ENCODE data around the gene MATCAP1.

Gene MATCAP1

DNA sequence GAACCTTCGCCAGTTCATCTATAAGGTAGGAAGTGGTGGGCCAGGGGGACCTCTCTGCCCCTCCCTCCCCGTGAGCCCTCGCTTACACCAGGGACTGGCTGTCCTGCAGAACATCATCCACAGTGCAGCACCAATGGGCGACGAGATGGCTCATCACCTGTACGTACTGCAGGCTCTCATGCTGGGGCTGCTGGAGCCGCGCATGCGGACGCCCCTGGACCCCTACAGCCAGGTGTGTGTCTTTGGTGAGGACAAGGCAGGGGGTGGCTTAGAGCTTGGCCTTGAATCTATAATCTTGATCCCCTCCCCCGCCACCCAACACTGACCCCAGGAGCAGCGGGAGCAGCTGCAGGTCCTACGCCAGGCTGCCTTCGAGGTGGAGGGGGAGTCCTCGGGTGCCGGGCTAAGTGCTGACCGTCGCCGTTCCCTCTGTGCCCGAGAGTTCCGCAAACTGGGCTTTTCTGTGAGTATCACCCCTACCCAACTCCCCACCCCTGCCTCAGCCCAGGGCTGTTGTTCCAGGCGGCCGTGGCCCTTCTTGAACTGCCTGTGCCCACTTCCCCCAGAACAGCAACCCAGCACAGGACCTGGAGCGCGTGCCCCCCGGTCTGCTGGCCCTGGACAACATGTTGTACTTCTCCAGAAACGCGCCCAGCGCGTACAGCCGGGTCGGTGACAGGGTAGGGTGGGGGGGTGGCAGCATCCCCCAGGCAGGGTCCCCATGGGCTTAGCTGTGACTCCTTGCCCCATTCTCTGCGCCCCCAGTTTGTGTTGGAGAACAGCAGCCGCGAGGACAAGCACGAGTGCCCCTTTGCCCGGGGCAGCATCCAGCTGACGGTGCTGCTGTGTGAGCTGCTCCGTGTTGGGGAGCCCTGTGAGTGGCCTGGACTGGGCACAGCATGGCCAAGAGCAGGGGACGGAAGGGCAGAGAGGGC lies 17.9 kb upstream of the MATCAP1 start:
- Mint-ChIP-seq H3K9me3 (no peaks in the 10 kb centered on the region), H3K4me1 (ENCODE audit: low read depth in 2 of 2) (peaks cover 4 to 15% of the 10 kb centered on the region in 2 donors), H3K27me3 (no peaks in the 10 kb centered on the region), H3K4me3 (no peak overlapping the region), H3K36me3 (ENCODE audit: insufficient read depth) (peaks cover 27% of the 10 kb centered on the region), H3K27ac (no peak overlapping the region)
- DNase-seq (no peak), ATAC-seq (replicated peaks) (no peak)

DNA sequence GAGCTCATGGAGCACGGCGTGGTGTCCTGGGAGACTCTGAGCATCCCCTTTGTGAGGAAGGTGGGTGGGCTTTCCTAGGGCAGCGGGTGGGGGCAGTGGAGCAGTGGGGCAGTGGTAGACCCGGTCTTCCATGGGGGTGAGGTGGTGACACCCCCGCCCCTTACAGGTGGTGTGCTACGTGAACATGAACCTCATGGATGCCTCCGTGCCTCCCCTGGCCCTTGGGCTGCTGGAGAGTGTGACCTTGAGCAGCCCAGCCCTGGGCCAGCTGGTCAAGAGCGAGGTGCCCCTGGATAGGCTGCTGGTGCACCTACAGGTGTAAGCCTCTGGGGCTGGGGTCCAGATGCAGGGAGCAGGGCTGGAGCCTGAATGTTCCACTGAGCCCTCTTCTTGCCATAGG lies 16.7 kb upstream of the MATCAP1 start:
- Mint-ChIP-seq H3K9me3 (no peaks in the 10 kb centered on the region), H3K27me3 (no peaks in the 10 kb centered on the region), H3K27ac (no peak overlapping the region), H3K36me3 (ENCODE audit: insufficient read depth) (peaks cover 33% of the 10 kb centered on the region), H3K4me3 (no peak overlapping the region), H3K4me1 (ENCODE audit: low read depth in 2 of 2) (peaks cover 15 to 17% of the 10 kb centered on the region in 2 donors)
- ATAC-seq (replicated peaks) = no peak
- DNase-seq = no peak

DNA sequence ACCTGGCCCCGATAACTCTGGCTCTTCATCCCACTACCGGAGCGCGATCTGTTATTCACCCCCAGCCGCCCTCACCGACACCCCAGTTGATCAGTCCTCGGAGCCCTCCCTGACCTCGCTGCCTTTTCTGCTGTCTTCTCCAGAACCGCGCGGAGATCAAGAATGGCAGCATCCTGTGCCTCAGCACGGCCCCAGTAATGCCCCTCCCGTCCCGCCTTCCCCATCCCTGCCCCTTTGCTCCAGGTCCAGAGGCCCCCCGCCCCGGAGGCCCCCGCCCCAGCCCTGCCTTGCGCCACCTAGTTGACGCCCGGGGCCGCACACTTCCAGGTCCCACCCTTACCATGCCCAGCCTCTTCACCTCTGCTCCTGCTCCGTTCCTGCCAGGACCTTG lies 16.0 kb upstream of the MATCAP1 start:
- no peaks in the 10 kb centered on the region for H3K27me3 Mint-ChIP-seq
- ATAC-seq (replicated peaks) (no peak), DNase-seq (no peak)
- H3K4me1 Mint-ChIP-seq (ENCODE audit: low read depth in 2 of 2) = peaks cover 17% of the 10 kb centered on the region in 2 donors
- H3K9me3 Mint-ChIP-seq = no peaks in the 10 kb centered on the region
- peaks cover 36% of the 10 kb centered on the region for H3K36me3 Mint-ChIP-seq (ENCODE audit: insufficient read depth)
- no peak overlapping the region for H3K4me3 Mint-ChIP-seq
- no peak overlapping the region for H3K27ac Mint-ChIP-seq

DNA sequence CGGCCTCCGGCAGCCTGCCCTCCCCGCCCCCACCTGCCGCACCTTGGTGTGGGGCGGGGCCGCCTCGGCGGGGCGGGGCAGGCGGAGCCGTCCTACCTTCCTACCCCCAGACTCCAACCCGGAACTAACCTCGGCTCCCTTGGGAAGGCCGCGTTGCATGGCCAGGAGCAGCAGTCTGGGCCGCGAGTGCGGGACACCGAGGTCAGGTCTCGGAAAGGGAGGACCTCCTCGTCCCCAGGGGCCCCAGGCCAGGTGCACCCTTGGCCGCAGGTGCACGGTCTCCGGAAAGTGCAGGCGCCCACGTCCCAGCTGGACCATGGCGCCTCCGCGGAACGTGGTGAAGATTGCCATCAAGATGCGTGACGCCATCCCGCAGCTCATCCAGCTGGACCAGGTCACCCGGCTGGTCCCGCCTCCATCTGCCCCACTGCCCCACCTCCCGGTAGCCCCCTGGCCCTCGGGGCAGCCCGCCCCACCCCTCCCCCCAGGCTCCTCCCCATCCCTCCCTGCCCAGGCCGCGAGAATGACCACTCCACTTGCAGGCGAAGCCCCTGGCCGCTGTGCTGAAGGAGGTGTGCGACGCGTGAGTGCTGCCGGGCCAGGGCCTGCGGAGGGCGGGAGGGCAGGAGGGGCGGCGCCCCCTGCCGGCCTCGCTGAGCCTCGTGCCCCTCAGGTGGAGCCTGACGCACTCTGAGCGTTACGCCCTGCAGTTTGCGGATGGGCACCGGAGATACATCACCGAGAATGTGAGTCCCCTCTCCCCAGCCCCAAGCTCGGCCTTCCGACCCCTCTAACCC lies 15.4 kb upstream of the MATCAP1 start, which contains the start of gene ELMO3:
Gene ELMO3, plus strand, starts transcription at position 121 of the 797 bp plus-strand sequence. Its CDS starts 196 bp downstream, at position 317.
- H3K27me3 Mint-ChIP-seq = no peaks in the 10 kb centered on the region
- no peak within 1 kb of the TSS for H3K4me3 Mint-ChIP-seq
- peaks cover 38% of the 10 kb centered on the region for H3K36me3 Mint-ChIP-seq (ENCODE audit: insufficient read depth)
- no peak for ATAC-seq (replicated peaks)
- H3K4me1 Mint-ChIP-seq (ENCODE audit: low read depth in 2 of 2) = peaks cover 17% of the 10 kb centered on the region in 2 donors
- no peaks in the 10 kb centered on the region for H3K9me3 Mint-ChIP-seq
- no peak for DNase-seq
- no peak within 1 kb of the TSS for H3K27ac Mint-ChIP-seq

DNA sequence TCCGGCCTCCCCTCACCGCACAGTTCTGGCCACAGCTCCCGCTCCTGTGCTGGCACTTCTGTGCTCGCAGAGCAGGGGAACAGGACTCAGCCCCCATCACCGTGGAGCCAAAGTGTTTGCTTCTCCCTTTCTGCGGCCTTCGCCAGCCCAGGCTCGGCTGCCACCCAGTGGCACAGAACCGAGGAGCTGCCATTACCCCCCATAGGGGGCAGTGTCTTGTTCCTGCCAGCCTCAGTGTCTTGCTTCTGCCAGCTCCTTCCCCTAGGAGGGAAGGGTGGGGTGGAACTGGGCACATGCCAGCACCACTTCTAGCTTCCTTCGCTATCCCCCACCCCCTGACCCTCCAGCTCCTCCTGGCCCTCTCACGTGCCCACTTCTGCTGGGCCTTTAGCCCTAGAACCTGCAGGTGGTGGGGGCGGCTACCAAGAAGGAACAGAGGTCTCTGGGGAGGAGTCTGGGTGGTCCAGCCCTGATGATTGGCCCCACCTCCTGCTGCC lies 14.5 kb upstream of the MATCAP1 start:
- Mint-ChIP-seq H3K36me3 (ENCODE audit: insufficient read depth) (peaks cover 45% of the 10 kb centered on the region), H3K27ac (no peak overlapping the region), H3K27me3 (no peaks in the 10 kb centered on the region), H3K4me1 (ENCODE audit: low read depth in 2 of 2) (peaks cover 25 to 26% of the 10 kb centered on the region in 2 donors), H3K4me3 (no peak overlapping the region), H3K9me3 (no peaks in the 10 kb centered on the region)
- DNase-seq = no peak
- ATAC-seq (replicated peaks) = peak; percentile 43

DNA sequence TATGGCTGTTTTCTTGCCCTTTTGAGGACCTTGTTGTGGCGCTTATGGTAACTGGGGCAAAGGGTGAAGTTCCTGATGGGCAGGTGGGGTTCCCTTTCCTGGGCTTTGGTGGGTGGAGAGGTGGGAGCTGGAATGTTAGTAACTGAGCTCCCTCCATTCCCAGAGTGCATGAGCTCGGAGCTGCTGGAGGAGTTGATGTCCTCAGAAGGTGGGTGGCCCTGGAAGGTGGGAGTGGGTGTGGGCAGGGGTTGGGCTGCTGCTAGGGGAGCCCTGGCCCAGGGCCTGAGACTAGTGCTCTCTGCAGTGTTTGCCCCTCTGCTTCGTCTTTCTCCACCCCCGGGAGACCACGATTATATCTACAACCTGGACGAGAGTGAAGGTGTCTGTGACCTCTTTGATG lies 13.9 kb upstream of the MATCAP1 start:
- ATAC-seq (replicated peaks) = no peak
- Mint-ChIP-seq H3K4me3 (no peak overlapping the region), H3K36me3 (ENCODE audit: insufficient read depth) (peaks cover 49% of the 10 kb centered on the region), H3K4me1 (ENCODE audit: low read depth in 2 of 2) (peaks cover 30 to 32% of the 10 kb centered on the region in 2 donors), H3K27me3 (no peaks in the 10 kb centered on the region), H3K9me3 (no peaks in the 10 kb centered on the region), H3K27ac (no peak overlapping the region)
- DNase-seq = no peak

DNA sequence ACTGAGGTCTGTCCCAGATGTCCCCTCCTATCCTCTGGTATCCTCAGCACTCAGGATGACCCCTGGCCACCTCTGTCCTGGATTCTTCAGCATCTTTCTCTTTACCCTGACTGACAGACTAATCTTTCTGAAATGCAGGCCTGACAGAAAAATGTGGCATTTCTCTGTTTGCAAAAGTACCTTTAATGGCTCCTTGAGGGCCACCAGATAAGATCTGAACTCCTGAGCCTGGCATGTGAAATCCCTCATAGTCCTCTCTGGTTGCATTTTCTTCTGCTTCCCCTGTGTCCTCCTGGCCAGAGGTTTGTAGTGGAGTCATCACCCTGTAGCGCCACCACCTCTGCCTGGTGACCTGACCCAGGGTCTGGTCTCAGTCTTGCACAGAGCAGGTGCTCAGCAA lies 13.1 kb upstream of the MATCAP1 start:
- ATAC-seq (replicated peaks) = no peak
- H3K4me1 Mint-ChIP-seq (ENCODE audit: low read depth in 2 of 2) = peaks cover 33 to 36% of the 10 kb centered on the region in 2 donors
- peak overlapping the region in 1 of 2 donors; percentile 4 for H3K4me3 Mint-ChIP-seq

DNA sequence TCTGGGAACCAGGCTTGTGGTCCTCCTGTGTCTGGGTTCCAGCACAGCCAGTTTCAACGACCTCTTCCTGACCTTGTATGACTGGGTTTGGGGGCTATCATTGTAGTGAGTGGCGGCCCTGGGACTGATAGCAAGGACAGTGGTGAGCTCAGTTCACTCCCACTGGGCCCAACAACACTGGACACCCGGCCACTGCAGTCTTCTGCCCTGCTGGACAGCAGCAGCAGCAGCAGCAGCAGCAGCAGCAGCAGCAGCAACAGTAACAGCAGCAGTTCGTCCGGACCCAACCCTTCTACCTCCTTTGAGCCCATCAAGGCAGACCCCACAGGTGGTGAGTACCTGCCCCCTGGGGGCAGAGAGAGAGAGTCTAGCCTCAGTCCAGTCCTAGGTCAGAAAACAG lies 11.9 kb upstream of the MATCAP1 start:
- no peak for DNase-seq
- H3K36me3 Mint-ChIP-seq (ENCODE audit: insufficient read depth) = peaks cover 47% of the 10 kb centered on the region
- H3K27ac Mint-ChIP-seq = peak overlapping the region; percentile 74 to 79
- H3K4me1 Mint-ChIP-seq (ENCODE audit: low read depth in 2 of 2) = peaks cover 41 to 42% of the 10 kb centered on the region in 2 donors
- H3K4me3 Mint-ChIP-seq = no peak overlapping the region
- no peak for ATAC-seq (replicated peaks)
- no peaks in the 10 kb centered on the region for H3K27me3 Mint-ChIP-seq
- no peaks in the 10 kb centered on the region for H3K9me3 Mint-ChIP-seq

More for the DNA sequence above, 13.1 kb upstream of the MATCAP1 start:
- no peak for DNase-seq
- H3K27ac Mint-ChIP-seq = peak overlapping the region; percentile 76 to 79
- peaks cover 49% of the 10 kb centered on the region for H3K36me3 Mint-ChIP-seq (ENCODE audit: insufficient read depth)
- H3K27me3 Mint-ChIP-seq = no peaks in the 10 kb centered on the region
- no peaks in the 10 kb centered on the region for H3K9me3 Mint-ChIP-seq

DNA sequence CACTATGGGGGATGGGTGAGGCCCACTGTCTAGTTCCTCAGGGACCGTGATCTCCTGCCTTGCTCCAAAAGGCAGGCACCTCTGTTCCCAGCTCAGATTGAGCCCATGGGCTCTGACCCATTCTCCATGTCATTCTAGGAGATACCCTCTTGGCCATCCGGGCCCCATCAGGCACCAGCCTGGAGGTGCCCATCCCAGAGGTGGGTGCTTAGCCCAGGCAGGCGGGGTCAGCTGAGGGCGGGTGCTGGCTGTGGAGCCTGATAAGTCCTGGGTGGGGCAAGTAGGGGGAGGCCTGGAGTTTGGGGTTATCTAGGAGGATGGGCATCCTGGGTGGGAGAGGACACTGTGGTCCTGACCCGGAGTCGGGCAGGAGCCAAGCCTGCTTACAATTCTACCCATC lies 10.5 kb upstream of the MATCAP1 start:
- H3K27me3 Mint-ChIP-seq = no peaks in the 10 kb centered on the region
- DNase-seq (no peak), ATAC-seq (replicated peaks) (no peak)
- H3K4me3 Mint-ChIP-seq = peak overlapping the region; percentile 84 to 89
- peaks cover 41 to 42% of the 10 kb centered on the region in 2 donors for H3K4me1 Mint-ChIP-seq (ENCODE audit: low read depth in 2 of 2)
- H3K9me3 Mint-ChIP-seq = no peaks in the 10 kb centered on the region
- H3K36me3 Mint-ChIP-seq (ENCODE audit: insufficient read depth) = peaks cover 43% of the 10 kb centered on the region
- H3K27ac Mint-ChIP-seq = peak overlapping the region; percentile 89 to 94

DNA sequence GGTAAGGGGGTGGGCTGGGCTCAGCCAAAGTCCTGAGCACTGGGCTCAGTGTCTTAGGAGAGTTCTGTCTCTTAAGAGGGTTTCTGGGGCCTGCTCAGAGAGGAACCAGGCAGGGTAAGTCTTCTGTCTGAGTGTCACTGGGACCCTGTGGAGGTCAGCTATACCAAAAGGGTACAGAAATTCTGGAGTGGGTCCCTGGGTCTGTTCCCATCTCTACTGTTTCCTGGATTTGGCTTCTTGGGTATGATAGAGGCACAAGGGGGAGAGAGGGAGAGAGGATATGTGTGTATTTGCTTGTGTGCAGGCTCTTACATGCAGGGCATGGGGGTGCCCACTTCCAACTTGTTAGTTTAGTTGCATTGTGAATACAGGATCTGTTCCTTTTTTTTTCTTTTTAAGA lies 9.8 kb upstream of the MATCAP1 start:
- peaks cover 41 to 42% of the 10 kb centered on the region in 2 donors for H3K4me1 Mint-ChIP-seq (ENCODE audit: low read depth in 2 of 2)
- ATAC-seq (replicated peaks) (no peak), DNase-seq (no peak)
- peak overlapping the region; percentile 84 to 89 for H3K4me3 Mint-ChIP-seq
- peaks cover 42% of the 10 kb centered on the region for H3K36me3 Mint-ChIP-seq (ENCODE audit: insufficient read depth)
- H3K9me3 Mint-ChIP-seq = no peaks in the 10 kb centered on the region
- no peaks in the 10 kb centered on the region for H3K27me3 Mint-ChIP-seq
- peak overlapping the region; percentile 89 to 94 for H3K27ac Mint-ChIP-seq

DNA sequence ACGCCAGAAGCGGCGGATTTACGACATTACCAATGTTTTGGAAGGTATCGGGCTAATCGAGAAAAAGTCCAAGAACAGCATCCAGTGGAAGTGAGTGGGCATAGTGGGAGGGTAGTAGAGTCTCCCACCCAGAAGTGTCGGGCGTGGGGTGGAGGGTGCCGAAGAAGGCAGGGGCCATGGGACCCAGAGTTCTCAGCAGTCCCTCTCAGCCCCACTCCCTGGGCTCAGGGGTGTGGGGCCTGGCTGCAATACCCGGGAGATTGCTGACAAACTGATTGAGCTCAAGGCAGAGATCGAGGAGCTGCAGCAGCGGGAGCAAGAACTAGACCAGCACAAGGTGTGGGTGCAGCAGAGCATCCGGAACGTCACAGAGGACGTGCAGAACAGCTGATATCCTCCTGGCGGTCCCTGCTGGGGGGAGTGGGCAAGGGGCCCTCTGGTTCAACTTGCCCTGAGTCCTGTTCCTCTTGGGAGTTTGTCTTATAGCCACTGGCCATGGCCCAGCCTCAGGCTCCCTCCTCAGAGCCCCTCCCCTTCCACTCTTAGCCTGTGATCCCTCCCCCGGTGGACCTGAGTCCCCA lies 9.1 kb upstream of the MATCAP1 start:
- peak; percentile 45 for ATAC-seq (replicated peaks)
- no peak for DNase-seq
- peak overlapping the region; percentile 89 to 94 for H3K27ac Mint-ChIP-seq
- H3K9me3 Mint-ChIP-seq = no peaks in the 10 kb centered on the region
- H3K4me3 Mint-ChIP-seq = peak overlapping the region; percentile 84 to 89
- H3K27me3 Mint-ChIP-seq = no peaks in the 10 kb centered on the region
- peaks cover 37 to 41% of the 10 kb centered on the region in 2 donors for H3K4me1 Mint-ChIP-seq (ENCODE audit: low read depth in 2 of 2)
- peaks cover 35% of the 10 kb centered on the region for H3K36me3 Mint-ChIP-seq (ENCODE audit: insufficient read depth)

DNA sequence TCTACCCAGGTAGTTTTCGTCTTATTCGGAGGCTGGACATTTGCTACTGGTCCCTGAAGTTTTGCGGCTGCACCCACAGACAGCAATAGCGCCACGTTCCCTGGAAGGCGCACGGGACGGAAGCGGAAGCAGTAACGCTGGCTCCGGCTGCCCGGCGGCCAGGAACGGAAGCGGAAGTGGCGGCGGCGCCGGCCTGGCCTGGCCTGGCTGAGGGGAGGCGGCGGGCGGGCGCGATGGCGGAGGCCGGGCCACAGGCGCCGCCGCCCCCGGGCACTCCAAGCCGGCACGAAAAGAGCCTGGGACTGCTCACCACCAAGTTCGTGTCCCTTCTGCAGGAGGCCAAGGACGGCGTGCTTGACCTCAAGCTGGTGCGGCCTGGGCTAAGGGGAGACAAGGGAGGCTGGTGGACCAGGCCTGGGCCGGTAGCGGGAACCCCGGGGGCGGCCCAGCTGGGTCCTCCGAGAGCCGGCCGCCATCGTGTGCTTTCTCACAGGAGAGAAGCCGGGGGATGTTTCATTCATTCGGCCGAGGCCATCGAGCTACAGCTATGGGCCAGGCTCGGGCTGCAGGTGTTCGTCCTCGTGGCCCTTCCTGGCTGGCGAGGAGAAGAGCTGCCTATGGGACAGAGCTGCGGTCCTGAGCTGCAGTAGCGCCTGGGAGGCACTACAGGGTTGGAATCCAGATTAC lies 8.4 kb upstream of the MATCAP1 start, which contains the start of gene E2F4:
Gene E2F4, plus strand, starts transcription at position 161 of the 687 bp plus-strand sequence. Its CDS starts 73 bp downstream, at position 234.
- peaks cover 37 to 41% of the 10 kb centered on the region in 2 donors for H3K4me1 Mint-ChIP-seq (ENCODE audit: low read depth in 2 of 2)
- peak within 1 kb of the TSS; percentile 84 to 89 for H3K4me3 Mint-ChIP-seq
- ATAC-seq (replicated peaks) = peak; percentile 97
- H3K27me3 Mint-ChIP-seq = no peaks in the 10 kb centered on the region
- peak; percentile 83 to 85 (median 84) for DNase-seq
- peak within 1 kb of the TSS; percentile 89 to 94 for H3K27ac Mint-ChIP-seq
- peaks cover 33% of the 10 kb centered on the region for H3K36me3 Mint-ChIP-seq (ENCODE audit: insufficient read depth)
- no peaks in the 10 kb centered on the region for H3K9me3 Mint-ChIP-seq

Measured in effector memory CD8-positive, alpha-beta T cell (primary cell).